D721Med (cell line): ENCODE data around the gene MFAP4.

Source experiments
- DNase-seq: peaks from one replicate; pipeline ENCODE4 v3.0.0; 2011; ENCODE audit warnings: low spot score; ENCODE audit not compliant: insufficient read length
- FAIRE-seq: peaks from 2 replicates; lab custom pipeline; 2011; peaks lifted over from hg19 to GRCh38; lab: Jason Lieb, UNC
- CTCF ChIP-seq: IDR thresholded peaks from 2 replicates; pipeline ENCODE4 v1.5.1; 2012; ENCODE audit warnings: mild to moderate bottlenecking, control low read depth; ENCODE audit not compliant: insufficient read depth; ENCODE audit errors: missing control alignments

The MFAP4 gene

GRCh38 chr17:19403021-19403420 is 16.0 kb upstream of the MFAP4 start:
- TF ChIP-seq CTCF, result no peak
- DNase-seq (no peak), FAIRE-seq (no peak)

- TF ChIP-seq CTCF, result no peak
- no peak for DNase-seq
- FAIRE-seq, result no peak
Observed at GRCh38 chr17:19402171-19402570, 15.2 kb upstream of the MFAP4 start.

GRCh38 chr17:19401321-19402010 is 14.5 kb upstream of the MFAP4 start:
- TF ChIP-seq CTCF, result no peak
- FAIRE-seq (no peak), DNase-seq (no peak)

- TF ChIP-seq CTCF, result no peak
- DNase-seq, result no peak
- FAIRE-seq, result no peak
Observed at GRCh38 chr17:19399750-19400450, 12.9 kb upstream of the MFAP4 start.

GRCh38 chr17:19398301-19399181 is 11.6 kb upstream of the MFAP4 start:
- DNase-seq, result no peak
- FAIRE-seq, result no peak

GRCh38 chr17:19397556-19398041 is 10.6 kb upstream of the MFAP4 start:
- TF ChIP-seq CTCF, result no peak
- DNase-seq (no peak), FAIRE-seq (no peak)

More at GRCh38 chr17:19398301-19399181, 11.6 kb upstream of the MFAP4 start:
- TF ChIP-seq CTCF, result no peak
